Measurements from ENCODE around the gene KLKB1. TPM values are rescaled to one million over a fixed set of nuclear protein-coding genes. Genes with fewer than 3 reads are reported as not detected.
"Not testable (repeated sequence)": the region's sequence is repeated elsewhere in the genome, so short reads cannot be mapped to it uniquely, and the experiment has no call there.

The KLKB1 gene
- total RNA-seq, 3 donors from 2014 or later, result 1.1 to 2.4 (median 1.5) TPM

DNA sequence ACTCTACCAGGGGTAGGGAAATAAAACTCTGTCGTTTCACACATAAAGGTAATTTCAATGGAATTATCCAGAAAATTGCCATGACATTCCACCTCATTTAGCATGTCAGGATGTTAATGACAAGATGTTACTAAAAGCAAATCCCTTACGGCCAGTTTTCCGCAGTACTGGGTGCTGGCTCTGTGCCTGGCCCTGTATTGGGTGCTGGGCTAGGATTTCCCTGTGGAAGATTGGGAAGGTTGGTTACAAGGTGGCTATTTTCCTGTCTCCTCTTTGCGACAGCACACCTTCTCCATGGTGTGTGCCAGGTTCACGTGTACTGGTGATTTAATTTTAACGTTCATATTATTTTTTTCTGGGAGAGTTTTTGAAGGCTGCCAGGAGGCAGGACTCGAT lies 13.1 kb downstream of the KLKB1 start:
- ATAC-seq, result no peak

DNA sequence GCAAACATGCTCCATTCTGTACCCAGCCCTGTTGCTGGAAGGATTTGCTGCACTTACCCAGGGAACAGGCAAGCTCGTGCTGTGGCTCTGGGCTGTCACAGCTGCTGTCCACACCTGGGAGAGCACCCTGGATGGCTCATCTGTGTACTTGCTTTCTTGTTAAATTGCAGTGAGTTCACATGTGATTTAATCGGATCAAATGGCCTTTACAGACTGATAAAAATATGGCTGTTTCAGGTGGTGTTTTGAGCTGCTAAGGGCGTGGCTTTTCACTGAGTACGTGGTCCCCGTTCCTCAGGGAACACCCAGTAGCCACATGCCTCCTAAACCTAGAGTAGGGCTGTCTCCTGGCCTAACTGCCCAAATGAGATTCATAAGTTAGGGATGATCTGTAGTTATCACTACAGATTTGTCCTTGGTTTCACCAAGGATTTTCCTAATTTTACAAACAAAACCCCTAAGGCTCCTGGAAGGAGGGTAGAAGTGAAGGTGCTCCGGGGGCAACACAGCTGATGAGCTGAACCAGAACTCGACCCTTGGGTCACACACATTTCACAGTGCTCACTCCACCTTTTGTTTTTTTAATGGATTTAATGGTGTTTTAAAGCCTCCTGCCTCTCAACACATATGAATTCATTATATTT lies 13.7 kb downstream of the KLKB1 start:
- ATAC-seq (no peak), DNase-seq (no peak)
- no peak for TF ChIP-seq CTCF (IDR thresholded peaks at IDR 0.05)
- Histone ChIP-seq H3K4me3 (no peak overlapping the region), H3K4me1 (ENCODE audit: low read depth) (no peaks in the 10 kb centered on the region), H3K9me3 (no peaks in the 10 kb centered on the region), H3K36me3 (ENCODE audit: low read depth) (no peaks in the 10 kb centered on the region)
- intact Hi-C loops (cut with DNase I, micrococcal nuclease), result no loop called here

More for the DNA sequence above, 13.1 kb downstream of the KLKB1 start:
- Histone ChIP-seq H3K4me1 (ENCODE audit: low read depth) (no peaks in the 10 kb centered on the region), H3K9me3 (no peaks in the 10 kb centered on the region), H3K36me3 (ENCODE audit: low read depth) (no peaks in the 10 kb centered on the region), H3K4me3 (no peak overlapping the region)
- TF ChIP-seq CTCF (IDR thresholded peaks at IDR 0.05), result no peak
- intact Hi-C loops (cut with DNase I, micrococcal nuclease), result no loop called here
- no peak for DNase-seq

DNA sequence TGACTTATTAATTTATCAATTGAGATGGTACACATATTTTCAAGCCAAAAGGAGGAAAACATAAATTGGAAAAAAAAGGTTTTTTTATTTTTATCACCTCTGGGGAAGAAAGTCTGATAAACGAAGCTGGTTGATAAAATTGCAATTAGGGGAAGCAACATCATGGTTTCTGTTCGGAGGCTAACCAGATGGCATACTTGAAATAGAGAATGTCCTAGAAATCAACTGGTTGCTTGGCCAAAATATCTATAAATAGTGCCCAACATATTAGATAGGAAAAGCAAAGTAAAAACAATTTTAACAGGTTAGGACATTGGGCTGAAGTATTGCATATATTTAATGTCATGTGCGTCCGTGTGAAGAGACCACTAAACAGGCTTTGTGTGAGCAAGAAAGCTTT lies 14.3 kb downstream of the KLKB1 start:
- no peak for ATAC-seq
- H3K9me3 ChIP-seq, result no peaks in the 10 kb centered on the region
- no peak for TF ChIP-seq CTCF (IDR thresholded peaks at IDR 0.05)
- DNase-seq, result no peak
- no peak overlapping the region for H3K4me3 ChIP-seq
- intact Hi-C loops (cut with DNase I, micrococcal nuclease), result no loop called here
- H3K4me1 ChIP-seq (ENCODE audit: low read depth), result no peaks in the 10 kb centered on the region
- H3K36me3 ChIP-seq (ENCODE audit: low read depth), result no peaks in the 10 kb centered on the region

DNA sequence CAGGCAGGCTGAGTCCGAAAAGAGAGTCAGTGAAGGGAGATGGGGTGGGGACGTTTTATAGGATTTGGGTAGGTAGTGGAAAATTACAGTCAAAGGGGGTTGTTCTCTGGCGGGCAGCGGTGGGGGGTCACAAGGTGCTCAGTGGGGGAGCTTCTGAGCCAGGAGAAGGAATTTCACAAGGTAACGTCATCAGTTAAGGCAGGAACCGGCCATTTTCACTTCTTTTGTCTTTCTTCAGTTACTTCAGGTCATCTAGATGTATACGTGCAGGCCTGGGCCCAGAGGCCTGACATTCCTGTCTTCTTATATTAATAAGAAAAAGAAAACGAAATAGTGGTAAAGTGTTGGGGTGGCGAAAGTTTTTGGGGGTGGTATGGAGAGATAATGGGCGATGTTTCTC lies 14.7 kb downstream of the KLKB1 start:
- ATAC-seq; intact Hi-C loops (cut with DNase I, micrococcal nuclease); H3K9me3 ChIP-seq; DNase-seq; H3K4me1 ChIP-seq (ENCODE audit: low read depth); H3K36me3 ChIP-seq (ENCODE audit: low read depth); H3K4me3 ChIP-seq: not testable (repeated sequence)

DNA sequence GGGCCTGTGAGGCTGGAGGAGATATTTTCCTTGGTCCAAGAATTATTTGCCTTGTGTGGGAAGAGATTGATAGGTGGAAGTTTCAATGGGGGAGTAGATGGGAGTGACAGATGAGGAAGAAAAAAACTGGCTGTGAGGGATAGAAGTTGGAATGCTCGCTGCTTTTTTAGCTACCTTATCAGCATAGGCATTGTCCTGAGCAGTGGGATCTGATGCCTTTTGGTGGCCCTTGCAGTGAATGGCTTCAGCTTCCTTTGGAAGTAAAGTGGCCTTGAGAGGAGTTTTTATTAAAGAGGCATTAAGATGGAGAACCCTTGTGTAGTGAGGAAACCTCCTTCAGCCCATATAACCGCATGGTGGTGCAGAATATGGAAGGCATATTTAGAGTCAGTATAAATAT lies 16.0 kb downstream of the KLKB1 start:
- no peak for DNase-seq
- TF ChIP-seq CTCF (IDR thresholded peaks at IDR 0.05), result no peak
- H3K36me3 ChIP-seq (ENCODE audit: low read depth), result no peaks in the 10 kb centered on the region
- H3K9me3 ChIP-seq, result no peaks in the 10 kb centered on the region
- H3K4me3 ChIP-seq, result no peak overlapping the region
- ATAC-seq, result no peak
- no peaks in the 10 kb centered on the region for H3K4me1 ChIP-seq (ENCODE audit: low read depth)
- intact Hi-C loops (cut with DNase I, micrococcal nuclease), result no loop called here

DNA sequence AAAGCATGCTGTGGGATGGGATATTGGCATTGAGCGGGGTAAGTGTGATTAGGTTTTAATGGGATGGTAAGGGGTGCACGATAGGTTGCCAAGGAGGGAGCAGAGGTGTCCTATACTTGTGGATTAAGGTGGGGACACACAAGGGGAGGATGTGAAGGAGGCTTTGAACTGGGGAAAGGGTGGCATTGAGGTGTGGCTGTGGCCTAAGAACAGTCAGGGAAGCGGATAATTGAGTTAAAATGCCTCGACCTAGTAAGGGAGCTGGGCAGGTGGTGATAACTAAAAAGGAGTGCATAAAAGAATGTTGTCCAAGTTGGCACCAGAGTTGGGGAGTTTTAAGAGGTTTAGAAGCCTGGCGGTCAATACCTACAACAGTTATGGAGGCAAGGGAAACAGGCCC lies 17.5 kb downstream of the KLKB1 start:
- no peak overlapping the region for H3K4me3 ChIP-seq
- intact Hi-C loops (cut with DNase I, micrococcal nuclease), result no loop called here
- no peaks in the 10 kb centered on the region for H3K9me3 ChIP-seq
- no peak for TF ChIP-seq CTCF (IDR thresholded peaks at IDR 0.05)
- ATAC-seq (no peak), DNase-seq (no peak)
- no peaks in the 10 kb centered on the region for H3K36me3 ChIP-seq (ENCODE audit: low read depth)
- H3K4me1 ChIP-seq (ENCODE audit: low read depth), result no peaks in the 10 kb centered on the region

- H3K4me1 ChIP-seq (ENCODE audit: low read depth); DNase-seq; H3K4me3 ChIP-seq; H3K36me3 ChIP-seq (ENCODE audit: low read depth); ATAC-seq; H3K9me3 ChIP-seq; intact Hi-C loops (cut with DNase I, micrococcal nuclease): not testable (repeated sequence)
These were observed 19.9 kb downstream of the KLKB1 start for GRCh38 chr4:186247062-186247752.
